Omental fat pad (tissue), 4 donors: ENCODE data around the gene MRFAP1. TPM values are rescaled to one million over a fixed set of nuclear protein-coding genes. Genes with fewer than 3 reads are reported as not detected.

Experiments
- ATAC-seq: fragments of 150-250 bp; one replicate; pipeline ENCODE4 v1.9.1; 2016; ENCODE audit warnings: mild to moderate bottlenecking, moderate library complexity; ENCODE audit not compliant: low FRiP score
- DNase-seq: peaks from one replicate; pipeline ENCODE4 v3.0.0-alpha.2; 2019; ENCODE audit warnings: low spot score
- total RNA-seq, 4 donors: library from RNA; depleted of rRNA; stranded (reverse); fragments of >200 nt; gene quantifications; one replicate each; pipeline ENCODE4 v1.1.0, GENCODE V29; 2016
- TF ChIP-seq, protein P1 (sequence below), 3 donors: fragments of 450-650 bp; IDR thresholded peaks; one replicate each; pipeline ENCODE4 v1.5.1; 2016 to 2017; ENCODE audit warnings: antibody characterized with exemption in 3 of 3, mild to moderate bottlenecking in 3 of 3, moderate library complexity in 2 of 3

The MRFAP1 gene
- total RNA-seq, 4 donors from 2014 or later = 125 to 149 (median 140) TPM

DNA sequence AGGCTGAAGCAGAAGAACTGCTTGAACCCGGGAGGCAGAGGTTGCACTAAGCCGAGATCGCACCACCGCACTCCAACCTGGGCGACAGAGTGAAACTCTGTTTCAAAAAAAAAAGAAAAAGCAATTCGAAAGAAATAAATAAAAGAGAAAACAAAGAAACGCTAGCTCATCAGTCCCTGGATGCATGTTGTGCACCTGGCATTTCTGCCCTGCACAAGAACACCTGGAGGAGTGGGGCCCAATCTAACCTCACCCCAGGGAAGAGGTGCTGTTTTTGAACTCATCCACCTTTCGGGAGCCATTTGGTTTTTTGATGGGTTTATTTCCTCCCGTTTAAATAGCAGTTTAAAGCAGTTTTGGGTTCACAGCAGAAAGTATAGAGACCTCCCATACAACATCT, 5.7 kb upstream of the MRFAP1 start:
- ATAC-seq = no peak

DNA sequence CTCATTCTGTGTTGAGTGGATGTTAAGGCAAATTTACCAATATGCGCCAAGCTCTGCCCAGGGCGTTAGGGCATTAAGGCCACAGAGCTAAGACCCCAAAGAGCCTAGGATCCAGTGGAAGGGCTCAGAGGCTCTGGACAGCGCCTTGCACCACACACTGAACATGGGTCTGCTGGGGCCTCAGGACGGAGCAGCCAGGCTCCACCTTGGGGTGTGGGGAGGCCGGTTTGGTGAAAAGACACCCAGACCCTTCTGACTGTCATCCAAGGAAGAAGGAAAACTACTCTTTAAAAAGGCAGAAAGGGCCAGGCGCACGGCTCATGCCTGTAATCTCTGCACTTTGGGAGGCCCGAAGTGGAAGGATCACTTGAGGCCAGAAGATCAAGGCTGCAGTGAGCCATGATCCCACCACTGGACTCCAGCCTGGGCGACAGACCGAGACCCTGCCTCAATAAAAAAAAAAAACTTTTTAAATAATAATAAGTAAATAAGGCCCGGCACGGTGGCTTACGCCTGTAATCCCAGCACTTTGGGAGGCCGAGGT, 1.3 kb upstream of the MRFAP1 start:
- ATAC-seq (no peak), DNase-seq (no peak)
- TF ChIP-seq, protein P1, sequence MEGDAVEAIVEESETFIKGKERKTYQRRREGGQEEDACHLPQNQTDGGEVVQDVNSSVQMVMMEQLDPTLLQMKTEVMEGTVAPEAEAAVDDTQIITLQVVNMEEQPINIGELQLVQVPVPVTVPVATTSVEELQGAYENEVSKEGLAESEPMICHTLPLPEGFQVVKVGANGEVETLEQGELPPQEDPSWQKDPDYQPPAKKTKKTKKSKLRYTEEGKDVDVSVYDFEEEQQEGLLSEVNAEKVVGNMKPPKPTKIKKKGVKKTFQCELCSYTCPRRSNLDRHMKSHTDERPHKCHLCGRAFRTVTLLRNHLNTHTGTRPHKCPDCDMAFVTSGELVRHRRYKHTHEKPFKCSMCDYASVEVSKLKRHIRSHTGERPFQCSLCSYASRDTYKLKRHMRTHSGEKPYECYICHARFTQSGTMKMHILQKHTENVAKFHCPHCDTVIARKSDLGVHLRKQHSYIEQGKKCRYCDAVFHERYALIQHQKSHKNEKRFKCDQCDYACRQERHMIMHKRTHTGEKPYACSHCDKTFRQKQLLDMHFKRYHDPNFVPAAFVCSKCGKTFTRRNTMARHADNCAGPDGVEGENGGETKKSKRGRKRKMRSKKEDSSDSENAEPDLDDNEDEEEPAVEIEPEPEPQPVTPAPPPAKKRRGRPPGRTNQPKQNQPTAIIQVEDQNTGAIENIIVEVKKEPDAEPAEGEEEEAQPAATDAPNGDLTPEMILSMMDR (IDR thresholded peaks at IDR 0.05) = no peak

More for the DNA sequence above, 5.7 kb upstream of the MRFAP1 start:
- TF ChIP-seq, protein P1 (IDR thresholded peaks at IDR 0.05) = no peak
- DNase-seq = no peak

DNA sequence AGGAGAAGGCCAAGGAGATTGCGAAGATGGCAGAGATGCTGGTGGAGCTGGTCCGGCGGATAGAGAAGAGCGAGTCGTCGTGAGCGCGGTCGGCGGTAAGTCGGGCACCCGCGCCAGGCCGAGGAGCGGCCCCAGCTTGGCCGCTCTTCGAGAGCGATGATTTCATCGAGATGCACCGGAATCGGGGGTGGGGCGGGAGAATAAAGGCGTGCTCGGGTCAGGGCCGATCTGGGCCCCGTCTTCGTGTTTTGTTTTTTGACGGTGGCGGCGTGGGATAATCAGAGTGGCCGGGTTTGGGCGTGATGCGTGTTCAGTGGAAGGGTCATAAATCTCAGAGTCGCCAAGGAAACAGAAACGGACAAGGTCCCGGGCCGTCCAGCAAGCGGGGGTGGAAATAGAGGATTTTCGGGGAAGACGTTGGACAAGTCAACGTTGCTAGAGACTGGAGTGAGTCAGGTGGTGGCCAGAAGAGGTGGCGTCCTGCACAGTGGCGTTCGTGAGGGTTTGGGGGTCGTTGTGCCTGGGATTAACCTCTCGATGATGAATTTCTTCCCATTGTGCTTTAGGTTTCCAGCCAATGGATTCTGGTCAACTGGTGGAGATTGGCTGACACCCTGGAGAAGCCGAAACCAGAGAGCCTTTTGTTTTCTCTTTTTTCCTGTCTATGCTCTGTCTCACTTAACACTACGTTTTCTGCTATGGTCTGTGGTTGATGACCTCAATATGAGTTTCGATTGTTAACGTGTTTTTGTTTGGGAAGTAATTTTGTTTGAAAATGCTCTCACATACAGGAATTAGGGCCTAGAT, 882 bp downstream of the MRFAP1 start:
- TF ChIP-seq, protein P1 (IDR thresholded peaks at IDR 0.05) = no peak
- DNase-seq = no peak
- peak; percentile 77 for ATAC-seq

DNA sequence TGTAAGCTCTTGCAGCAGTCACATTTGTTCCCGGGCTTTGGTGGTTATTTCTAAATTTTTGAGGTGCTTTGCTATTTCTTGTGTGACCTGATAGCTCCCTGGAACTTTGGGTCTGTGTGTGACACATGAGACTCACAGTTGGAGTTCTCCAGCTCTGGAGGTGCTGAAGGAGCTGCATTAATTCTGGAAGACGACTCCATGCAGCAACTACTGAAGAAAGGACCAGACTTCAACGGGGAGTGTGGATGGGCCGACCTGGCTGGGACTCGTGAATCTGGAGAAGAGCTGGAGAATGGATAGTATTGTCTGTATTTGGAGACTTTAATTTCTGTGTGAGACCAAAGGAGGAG, 1.5 kb downstream of the MRFAP1 start:
- ATAC-seq = no peak
- DNase-seq = no peak
- TF ChIP-seq, protein P1 (IDR thresholded peaks at IDR 0.05) = no peak

DNA sequence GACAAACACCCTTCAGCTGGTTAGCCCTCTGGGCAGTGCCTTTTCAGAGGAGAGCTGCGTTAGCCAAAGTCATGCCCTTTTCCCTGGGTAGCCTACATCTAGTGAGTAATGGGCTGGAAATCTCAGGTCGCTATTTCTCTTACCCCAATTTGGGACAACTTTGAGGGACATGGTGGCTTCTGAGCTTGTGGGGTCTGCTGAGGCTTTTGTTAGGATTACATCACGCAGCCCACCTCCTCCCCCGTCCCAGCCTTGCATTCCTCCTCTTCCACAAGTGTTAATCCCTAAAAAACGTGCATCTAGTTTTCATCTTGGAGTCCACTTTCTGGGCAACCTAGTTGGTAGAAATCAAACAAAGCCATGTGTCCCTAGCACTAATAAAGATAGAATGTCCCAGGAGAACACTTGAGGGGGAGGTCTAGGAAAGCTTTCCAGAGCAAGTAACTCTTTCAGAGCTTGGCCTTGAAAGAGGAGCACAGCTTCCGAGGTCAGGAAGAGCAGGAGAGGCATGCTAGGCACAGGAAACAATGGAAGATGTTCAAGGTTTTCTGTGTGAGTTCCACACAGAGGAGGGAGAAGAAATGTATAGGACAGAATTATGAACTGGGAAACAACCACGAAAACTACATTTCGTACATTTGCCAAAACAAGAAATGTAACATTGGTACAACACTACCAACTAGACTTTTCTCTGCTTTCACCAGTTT, 2.8 kb downstream of the MRFAP1 start:
- TF ChIP-seq, protein P1 (IDR thresholded peaks at IDR 0.05) = no peak
- ATAC-seq (no peak), DNase-seq (no peak)

DNA sequence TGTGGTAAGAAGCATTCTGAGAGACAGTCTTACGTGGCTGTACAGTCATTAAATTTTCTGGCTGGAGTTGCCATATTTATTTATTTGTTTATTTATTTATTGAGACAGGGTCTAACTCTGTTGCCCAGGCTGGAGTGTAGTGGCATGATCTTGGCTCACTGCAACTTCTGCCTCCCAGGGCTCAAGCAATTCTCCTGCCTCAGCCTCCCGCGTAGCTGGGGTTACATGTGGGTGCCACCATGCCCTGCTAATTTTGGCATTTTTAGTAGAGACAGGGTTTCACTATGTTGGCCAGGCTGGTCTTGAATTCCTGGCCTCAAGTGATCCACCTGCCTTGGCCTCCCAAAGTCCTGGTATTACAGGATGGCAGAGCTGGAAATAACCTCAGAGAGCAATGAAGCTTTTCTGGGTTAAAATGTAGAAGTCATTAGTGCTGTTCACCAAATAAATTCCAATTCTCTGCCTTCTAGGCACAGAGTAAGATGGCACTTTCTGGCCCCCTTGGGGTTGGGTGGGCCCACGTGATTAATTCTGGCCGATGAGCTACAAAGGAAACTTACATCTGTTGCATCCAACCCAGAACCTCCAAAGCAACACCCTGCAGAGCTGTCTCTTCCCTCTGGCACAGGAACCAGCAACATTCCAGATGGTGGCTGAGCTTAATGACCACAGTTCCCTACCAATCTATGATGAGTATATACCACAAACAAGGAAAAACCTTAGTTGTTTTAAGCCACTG, 4.5 kb downstream of the MRFAP1 start:
- ATAC-seq = no peak
- DNase-seq = no peak
- TF ChIP-seq, protein P1 (IDR thresholded peaks at IDR 0.05) = no peak
